ENCODE measurements around the gene CNBD2.
"Not testable (repeated sequence)": the region's sequence is repeated elsewhere in the genome, so short reads cannot be mapped to it uniquely, and the experiment has no call there.

DNA sequence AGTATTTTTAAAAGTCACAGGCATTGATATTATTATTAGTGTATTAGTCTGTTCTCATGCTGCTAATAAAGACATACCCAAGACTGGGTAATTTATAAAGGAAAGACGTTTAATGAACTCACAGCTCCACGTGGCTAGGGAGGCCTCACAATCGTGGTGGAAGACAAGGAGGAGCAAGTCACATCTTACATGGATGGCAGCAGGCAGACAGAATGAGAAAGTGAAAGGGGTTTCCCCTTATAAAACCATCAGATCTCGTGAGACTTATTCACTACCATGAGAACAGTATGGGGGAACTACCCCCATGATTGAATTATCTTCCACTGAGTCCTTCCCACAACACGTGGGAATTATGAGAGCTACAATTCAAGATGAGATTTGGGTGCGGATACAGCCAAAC, 9.1 kb upstream of the CNBD2 start:
- TF ChIP-seq TAF1, POU2F2, POLR2AphosphoS5, POLR2A, SPI1 (IDR thresholded peaks at IDR 0.05; ENCODE audit: low read depth, low read length): not testable (repeated sequence)

Measured in GM12891 (cell line).